GM19099 (cell line): Measurements from ENCODE around the gene TMEM184A.

Experiments
- POLR2A ChIP-seq: IDR thresholded peaks from 3 replicates; pipeline ENCODE4 v1.6.1; 2011; ENCODE audit warnings: low read depth; ENCODE audit not compliant: insufficient read length; ENCODE audit errors: extremely low read depth

TMEM184A gene

GRCh38 chr7:1514995-1515401, 41.0 kb downstream of the TMEM184A start:
- no peak for TF ChIP-seq POLR2A

GRCh38 chr7:1514407-1514806, 41.6 kb downstream of the TMEM184A start:
- no peak for TF ChIP-seq POLR2A

GRCh38 chr7:1513657-1514095, 42.3 kb downstream of the TMEM184A start:
- no peak for TF ChIP-seq POLR2A

GRCh38 chr7:1512781-1513656, 43.0 kb downstream of the TMEM184A start:
- TF ChIP-seq POLR2A, result no peak

DNA sequence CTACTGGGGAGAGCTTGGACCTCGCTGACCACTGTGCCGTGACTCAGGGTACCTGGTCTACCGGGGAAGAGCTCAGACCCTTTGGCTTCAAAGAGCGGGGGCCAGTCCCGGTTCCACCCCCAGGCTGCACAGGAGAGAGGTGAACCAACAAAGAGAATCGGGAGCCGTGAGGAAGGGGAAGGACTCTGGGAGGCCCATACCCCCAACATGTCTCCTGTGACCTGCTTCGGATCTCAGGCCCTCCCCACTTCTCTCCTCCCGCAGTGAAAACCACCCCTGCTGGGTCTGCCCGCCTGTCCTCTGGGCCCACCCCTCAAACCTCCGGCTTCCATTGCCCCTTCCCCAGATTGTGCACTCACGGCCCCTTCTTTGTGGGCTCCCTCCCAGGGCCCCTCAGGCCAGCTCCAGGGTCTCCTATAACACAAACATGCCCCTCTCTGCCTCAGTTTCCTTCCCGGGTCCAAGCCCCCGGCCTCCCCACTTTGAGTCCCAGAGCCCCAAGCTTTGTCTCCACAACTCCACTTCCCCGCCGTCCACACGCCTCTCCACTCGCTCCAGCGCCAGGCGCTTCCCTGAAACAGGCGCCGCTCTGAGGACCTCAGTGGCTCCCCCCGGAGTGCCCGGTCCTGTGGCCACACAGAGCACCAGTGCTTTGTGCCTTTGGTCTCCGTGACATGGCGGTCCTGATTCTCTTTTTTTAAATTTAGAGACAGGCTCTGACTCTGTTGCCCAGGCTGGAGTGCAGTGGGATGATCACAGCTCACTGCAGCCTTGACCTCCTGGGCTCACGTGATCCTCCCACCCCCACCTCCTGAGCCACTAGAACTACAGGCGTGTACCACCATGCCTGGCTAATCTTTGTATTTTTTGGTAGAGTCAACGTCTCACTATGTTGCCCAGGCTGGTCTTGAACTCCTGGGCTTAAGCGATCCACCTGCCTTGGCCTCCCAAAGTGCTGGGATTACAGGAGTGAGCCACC, 44.3 kb downstream of the TMEM184A start:
- TF ChIP-seq POLR2A, result no peak

DNA sequence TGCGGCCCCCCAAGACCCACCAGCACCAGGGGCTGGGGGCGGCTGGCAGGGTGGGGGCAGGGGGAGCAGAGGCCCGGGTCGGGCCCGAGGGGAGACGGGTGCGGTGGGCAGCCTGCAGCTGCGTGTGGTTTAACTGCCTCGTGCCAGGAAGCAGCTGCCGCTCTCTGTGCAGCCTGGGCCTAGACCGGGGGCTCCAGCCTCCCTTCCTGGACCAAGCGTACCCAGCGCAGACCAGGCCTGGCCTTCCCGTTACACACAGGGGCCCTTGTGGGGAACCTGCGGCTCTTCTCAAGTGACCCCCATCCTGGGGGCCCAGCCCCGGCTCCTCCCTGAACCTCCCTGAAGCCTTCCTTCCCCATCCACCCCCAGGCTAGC, 45.2 kb downstream of the TMEM184A start:
- TF ChIP-seq POLR2A, result no peak

DNA sequence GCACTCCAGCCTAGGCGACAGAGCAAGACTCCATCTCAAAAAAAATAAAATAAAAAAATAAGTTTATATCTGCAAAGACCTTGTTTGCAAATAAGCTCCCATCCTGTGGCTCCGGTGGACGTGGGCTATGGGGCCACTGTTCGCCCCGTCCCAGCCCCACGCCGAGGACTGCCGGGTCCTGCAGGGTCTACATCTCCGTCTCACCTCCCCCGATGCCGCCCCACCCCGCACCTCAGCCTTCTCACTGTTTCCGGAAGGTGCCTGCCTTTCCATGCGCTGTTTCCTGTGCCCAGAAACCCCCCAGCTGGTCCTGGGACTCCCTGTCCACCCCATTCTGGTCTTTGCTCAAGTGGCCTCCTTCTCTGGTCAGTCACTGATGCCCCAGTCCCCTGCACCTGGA, 46.8 kb downstream of the TMEM184A start:
- no peak for TF ChIP-seq POLR2A

GRCh38 chr7:1508277-1508758, 47.7 kb downstream of the TMEM184A start:
- TF ChIP-seq POLR2A, result no peak

GRCh38 chr7:1505731-1506550, 50.1 kb downstream of the TMEM184A start:
- no peak for TF ChIP-seq POLR2A

GRCh38 chr7:1503816-1504775, 51.9 kb downstream of the TMEM184A start, which contains the start of gene INTS1:
INTS1 (minus strand) TSS chr7:1504389; CDS start chr7:1503960, 429 bp downstream.
- TF ChIP-seq POLR2A, result peak; percentile 84

GRCh38 chr7:1503390-1503789, 52.6 kb downstream of the TMEM184A start:
- no peak for TF ChIP-seq POLR2A

DNA sequence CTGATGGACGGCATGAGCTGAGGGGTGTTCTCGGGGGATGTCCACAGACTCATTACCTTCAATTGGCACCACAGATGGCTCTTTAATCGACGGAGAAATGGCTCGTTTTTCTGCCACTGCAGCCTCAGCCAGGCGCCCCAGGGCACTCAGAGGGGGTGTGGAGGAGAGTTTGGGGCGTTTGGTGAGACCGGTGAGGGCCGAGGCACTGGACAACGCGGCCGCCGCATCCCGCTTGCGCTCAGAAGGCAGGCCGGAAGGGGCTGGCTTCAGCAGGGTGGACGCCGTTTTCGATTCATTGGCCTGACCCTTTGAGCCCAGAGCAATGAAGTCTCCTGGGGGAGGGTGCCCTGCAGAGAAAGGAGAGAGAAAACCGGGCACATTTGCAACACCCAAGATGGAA, 53.2 kb downstream of the TMEM184A start:
- TF ChIP-seq POLR2A, result no peak
